ENCODE data around the gene UTF1.

The UTF1 gene

GRCh38 chr10:133196221-133196915, 33.6 kb upstream of the UTF1 start:
- no peaks in the 10 kb centered on the region for H3K9me2 ChIP-seq (replicated peaks; ENCODE audit: control insufficient read depth, low read length)
- TF ChIP-seq EZH2phosphoT487 (IDR thresholded peaks at IDR 0.05; ENCODE audit: borderline replicate concordance, low read length) (no peak), CTCF (IDR thresholded peaks at IDR 0.05; ENCODE audit: low read depth, low read length, poor library complexity, severe bottlenecking) (no peak)

GRCh38 chr10:133196936-133197758, 32.9 kb upstream of the UTF1 start:
- Histone ChIP-seq H3K4me2 (ENCODE audit: low read length) (no peak overlapping the region), H3K9me2 (replicated peaks; ENCODE audit: control insufficient read depth, low read length) (no peaks in the 10 kb centered on the region), H3K4me3 (ENCODE audit: low read length) (no peak overlapping the region), H3K4me1 (ENCODE audit: control insufficient read depth, low read length) (no peaks in the 10 kb centered on the region), H4K20me1 (ENCODE audit: control insufficient read depth, insufficient read depth, low read depth, low read length) (no peaks in the 10 kb centered on the region), H3K79me2 (ENCODE audit: control insufficient read depth, low read length) (no peaks in the 10 kb centered on the region), H3F3A (ENCODE audit: control insufficient read depth, insufficient read depth) (no peaks in the 10 kb centered on the region), H3K27me3 (ENCODE audit: control insufficient read depth, low read length) (no peaks in the 10 kb centered on the region), H3K27ac (ENCODE audit: low read depth, low read length) (no peak overlapping the region), H3K36me3 (ENCODE audit: control insufficient read depth, low read length) (no peaks in the 10 kb centered on the region), H3K9me3 (ENCODE audit: control insufficient read depth, insufficient read depth, low read length) (peaks cover 6% of the 10 kb centered on the region; the same call in 1 of the 2 replicates)
- TF ChIP-seq EZH2phosphoT487 (IDR thresholded peaks at IDR 0.05; ENCODE audit: borderline replicate concordance, low read length) (no peak), CTCF (IDR thresholded peaks at IDR 0.05; ENCODE audit: low read depth, low read length, poor library complexity, severe bottlenecking) (no peak)

More at GRCh38 chr10:133196221-133196915, 33.6 kb upstream of the UTF1 start:
- Histone ChIP-seq H3K4me2 (ENCODE audit: low read length) (no peak overlapping the region), H3K27ac (ENCODE audit: low read depth, low read length) (no peak overlapping the region), H3K4me3 (ENCODE audit: low read length) (no peak overlapping the region), H3K4me1 (ENCODE audit: control insufficient read depth, low read length) (no peaks in the 10 kb centered on the region), H3F3A (ENCODE audit: control insufficient read depth, insufficient read depth) (no peaks in the 10 kb centered on the region), H3K27me3 (ENCODE audit: control insufficient read depth, low read length) (no peaks in the 10 kb centered on the region), H3K36me3 (ENCODE audit: control insufficient read depth, low read length) (no peaks in the 10 kb centered on the region), H4K20me1 (ENCODE audit: control insufficient read depth, insufficient read depth, low read depth, low read length) (no peaks in the 10 kb centered on the region), H3K79me2 (ENCODE audit: control insufficient read depth, low read length) (no peaks in the 10 kb centered on the region), H3K9me3 (ENCODE audit: control insufficient read depth, insufficient read depth, low read length) (peaks cover 6% of the 10 kb centered on the region; the same call in 1 of the 2 replicates)

- Histone ChIP-seq H3K79me2 (ENCODE audit: control insufficient read depth, low read length) (no peaks in the 10 kb centered on the region), H3K4me1 (ENCODE audit: control insufficient read depth, low read length) (no peaks in the 10 kb centered on the region), H3K4me3 (ENCODE audit: low read length) (no peak overlapping the region), H3K36me3 (ENCODE audit: control insufficient read depth, low read length) (no peaks in the 10 kb centered on the region), H3K4me2 (ENCODE audit: low read length) (no peak overlapping the region), H3F3A (ENCODE audit: control insufficient read depth, insufficient read depth) (no peaks in the 10 kb centered on the region), H3K9me2 (replicated peaks; ENCODE audit: control insufficient read depth, low read length) (no peaks in the 10 kb centered on the region), H3K9me3 (ENCODE audit: control insufficient read depth, insufficient read depth, low read length) (peaks cover 6% of the 10 kb centered on the region; the same call in 1 of the 2 replicates), H4K20me1 (ENCODE audit: control insufficient read depth, insufficient read depth, low read depth, low read length) (no peaks in the 10 kb centered on the region), H3K27ac (ENCODE audit: low read depth, low read length) (no peak overlapping the region), H3K27me3 (ENCODE audit: control insufficient read depth, low read length) (no peaks in the 10 kb centered on the region)
- TF ChIP-seq CTCF (IDR thresholded peaks at IDR 0.05; ENCODE audit: low read depth, low read length, poor library complexity, severe bottlenecking): no peak
- TF ChIP-seq EZH2phosphoT487 (IDR thresholded peaks at IDR 0.05; ENCODE audit: borderline replicate concordance, low read length): no peak
These were observed 32.2 kb upstream of the UTF1 start for GRCh38 chr10:133197786-133198185.

Data from DOHH2 (cell line).